SK-N-SH (cell line): ENCODE measurements around the gene RNU1-3.

Experiments
- EZH2phosphoT487 ChIP-seq: fragments of 200-600 bp; sonication (generic); IDR thresholded peaks from 2 replicates; pipeline ENCODE4 v1.6.1; 2017; ENCODE audit warnings: low read depth, mixed run types, mild to moderate bottlenecking, antibody characterized with exemption, moderate library complexity, borderline replicate concordance
- FOXJ3 ChIP-seq: sonication (generic); formaldehyde crosslinking; IDR thresholded peaks from 2 replicates; pipeline ENCODE4 v1.5.1; 2020; ENCODE audit warnings: mild to moderate bottlenecking, missing genetic modification reagents
- GABPA ChIP-seq: IDR thresholded peaks from 2 replicates; pipeline ENCODE4 v1.4.0; 2012; ENCODE audit warnings: low read depth, mild to moderate bottlenecking
- GATA2 ChIP-seq: sonication (generic); formaldehyde crosslinking; IDR thresholded peaks from 2 replicates; pipeline ENCODE4 v1.5.0; 2020; ENCODE audit warnings: mild to moderate bottlenecking, missing genetic modification reagents
- JUND ChIP-seq: IDR thresholded peaks from 2 replicates; pipeline ENCODE4 v1.4.0; 2012
- MXI1 ChIP-seq: IDR thresholded peaks from 2 replicates; pipeline ENCODE4 v1.6.1; 2012; ENCODE audit warnings: mild to moderate bottlenecking, low read depth, low read length, improper control_type of control experiment
- RFX5 ChIP-seq: IDR thresholded peaks from 2 replicates; pipeline ENCODE4 v1.6.1; 2012; ENCODE audit warnings: mild to moderate bottlenecking, improper control_type of control experiment, low read length
- SIN3A ChIP-seq: IDR thresholded peaks from 2 replicates; pipeline ENCODE4 v1.6.1; 2012; ENCODE audit warnings: low read depth, mild to moderate bottlenecking, low read length, moderate library complexity, borderline replicate concordance
- TAF1 ChIP-seq: IDR thresholded peaks from 2 replicates; pipeline ENCODE4 v1.6.1; 2012; ENCODE audit warnings: low read depth, mild to moderate bottlenecking, low read length, moderate library complexity, borderline replicate concordance
- YY1 ChIP-seq: IDR thresholded peaks from 2 replicates; pipeline ENCODE4 v1.4.0; 2012; ENCODE audit warnings: low read depth, mild to moderate bottlenecking
- TF ChIP-seq, protein P1 (sequence below): fragments of 200-600 bp; sonication (generic); IDR thresholded peaks from 2 replicates; pipeline ENCODE4 v1.6.1; 2017; ENCODE audit warnings: antibody characterized with exemption, mild to moderate bottlenecking, moderate library complexity

GRCh38 chr1:16644193-16644481 is 22.6 kb downstream of the RNU1-3 start:
- TF ChIP-seq, protein P1, sequence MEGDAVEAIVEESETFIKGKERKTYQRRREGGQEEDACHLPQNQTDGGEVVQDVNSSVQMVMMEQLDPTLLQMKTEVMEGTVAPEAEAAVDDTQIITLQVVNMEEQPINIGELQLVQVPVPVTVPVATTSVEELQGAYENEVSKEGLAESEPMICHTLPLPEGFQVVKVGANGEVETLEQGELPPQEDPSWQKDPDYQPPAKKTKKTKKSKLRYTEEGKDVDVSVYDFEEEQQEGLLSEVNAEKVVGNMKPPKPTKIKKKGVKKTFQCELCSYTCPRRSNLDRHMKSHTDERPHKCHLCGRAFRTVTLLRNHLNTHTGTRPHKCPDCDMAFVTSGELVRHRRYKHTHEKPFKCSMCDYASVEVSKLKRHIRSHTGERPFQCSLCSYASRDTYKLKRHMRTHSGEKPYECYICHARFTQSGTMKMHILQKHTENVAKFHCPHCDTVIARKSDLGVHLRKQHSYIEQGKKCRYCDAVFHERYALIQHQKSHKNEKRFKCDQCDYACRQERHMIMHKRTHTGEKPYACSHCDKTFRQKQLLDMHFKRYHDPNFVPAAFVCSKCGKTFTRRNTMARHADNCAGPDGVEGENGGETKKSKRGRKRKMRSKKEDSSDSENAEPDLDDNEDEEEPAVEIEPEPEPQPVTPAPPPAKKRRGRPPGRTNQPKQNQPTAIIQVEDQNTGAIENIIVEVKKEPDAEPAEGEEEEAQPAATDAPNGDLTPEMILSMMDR: no peak
- TF ChIP-seq JUND: no peak
- TF ChIP-seq GATA2 (CRISPR knock-in tag): 0 out of 2 replicates have a peak, but pooled peaks have one; percentile 27
- no peak for TF ChIP-seq YY1
- TF ChIP-seq GABPA: no peak
- TF ChIP-seq TAF1: no peak
- no peak for TF ChIP-seq RFX5
- no peak; the same call in 1 of the 2 replicates for TF ChIP-seq FOXJ3
- TF ChIP-seq EZH2phosphoT487: no peak
- no peak for TF ChIP-seq SIN3A
- TF ChIP-seq MXI1: no peak
